NT2/D1 (cell line): ENCODE results near the gene ZNF692.

ENCODE experiments used
- DNase-seq: peaks from one replicate; pipeline ENCODE4 v3.0.0-alpha.2; 2011; ENCODE audit warnings: low read depth, low spot score
- H3K27me3 ChIP-seq: 2 replicates; pipeline ENCODE4 v1.6.0; 2011; ENCODE audit warnings: mild to moderate bottlenecking; ENCODE audit not compliant: insufficient read length, insufficient read depth
- H3K36me3 ChIP-seq: 2 replicates; pipeline ENCODE4 v1.6.1; 2011; ENCODE audit warnings: mild to moderate bottlenecking, low read length, mixed read lengths; ENCODE audit not compliant: insufficient read depth, insufficient read length
- H3K4me1 ChIP-seq: 2 replicates; pipeline ENCODE4 v1.5.1; 2011; ENCODE audit not compliant: insufficient read depth, insufficient read length
- H3K4me3 ChIP-seq: 2 replicates; pipeline ENCODE4 v1.5.1; 2011; ENCODE audit warnings: low read depth; ENCODE audit not compliant: insufficient read length
- H3K9ac ChIP-seq: 2 replicates; pipeline ENCODE4 v1.6.0; 2011; ENCODE audit warnings: low read depth; ENCODE audit not compliant: insufficient read length
- H3K9me3 ChIP-seq: 2 replicates; pipeline ENCODE4 v1.5.1; 2011; ENCODE audit warnings: mild to moderate bottlenecking, low read length; ENCODE audit not compliant: insufficient read depth
- SUZ12 ChIP-seq: IDR thresholded peaks from 2 replicates; pipeline ENCODE4 v1.6.1; 2011; ENCODE audit not compliant: insufficient read length, insufficient read depth; ENCODE audit errors: extremely low read depth
- YY1 ChIP-seq: IDR thresholded peaks from 2 replicates; pipeline ENCODE4 v1.6.1; 2011; ENCODE audit not compliant: insufficient read length, insufficient read depth
- ZNF274 ChIP-seq: IDR thresholded peaks from 2 replicates; pipeline ENCODE4 v1.6.1; 2011; ENCODE audit warnings: mild to moderate bottlenecking, low read depth, low read length

Gene ZNF692

DNA sequence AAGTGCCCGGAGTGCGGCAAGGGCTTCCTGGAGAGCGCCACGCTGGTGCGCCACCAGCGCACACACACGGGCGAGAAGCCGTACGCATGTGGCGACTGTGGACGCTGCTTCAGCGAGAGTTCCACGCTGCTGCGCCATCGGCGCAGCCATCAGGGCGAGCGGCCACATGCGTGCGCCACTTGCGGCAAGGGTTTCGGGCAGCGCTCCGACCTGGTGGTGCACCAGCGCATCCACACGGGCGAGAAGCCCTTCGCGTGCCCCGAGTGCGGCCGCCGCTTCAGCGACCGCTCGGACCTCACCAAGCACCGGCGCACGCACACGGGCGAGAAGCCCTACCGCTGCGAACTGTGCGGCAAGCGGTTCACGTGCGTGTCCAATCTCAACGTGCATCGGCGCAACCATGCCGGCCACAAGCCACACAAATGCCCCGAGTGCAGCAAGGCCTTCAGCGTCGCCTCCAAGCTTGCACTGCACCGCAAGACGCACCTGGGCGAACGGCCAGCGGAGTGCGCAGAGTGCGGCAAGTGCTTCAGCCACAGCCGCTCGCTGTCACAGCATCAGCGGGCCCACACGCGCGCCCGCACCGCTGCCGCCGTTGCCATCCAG, 10.8 kb downstream of the ZNF692 start:
- Histone ChIP-seq H3K4me3 (no peak overlapping the region), H3K9ac (no peak overlapping the region), H3K36me3 (peaks cover 89% of the 10 kb centered on the region), H3K9me3 (no peaks in the 10 kb centered on the region), H3K27me3 (no peaks in the 10 kb centered on the region), H3K4me1 (no peaks in the 10 kb centered on the region)
- DNase-seq: no peak
- no peak for TF ChIP-seq SUZ12
- no peak for TF ChIP-seq ZNF274
- no peak for TF ChIP-seq YY1

DNA sequence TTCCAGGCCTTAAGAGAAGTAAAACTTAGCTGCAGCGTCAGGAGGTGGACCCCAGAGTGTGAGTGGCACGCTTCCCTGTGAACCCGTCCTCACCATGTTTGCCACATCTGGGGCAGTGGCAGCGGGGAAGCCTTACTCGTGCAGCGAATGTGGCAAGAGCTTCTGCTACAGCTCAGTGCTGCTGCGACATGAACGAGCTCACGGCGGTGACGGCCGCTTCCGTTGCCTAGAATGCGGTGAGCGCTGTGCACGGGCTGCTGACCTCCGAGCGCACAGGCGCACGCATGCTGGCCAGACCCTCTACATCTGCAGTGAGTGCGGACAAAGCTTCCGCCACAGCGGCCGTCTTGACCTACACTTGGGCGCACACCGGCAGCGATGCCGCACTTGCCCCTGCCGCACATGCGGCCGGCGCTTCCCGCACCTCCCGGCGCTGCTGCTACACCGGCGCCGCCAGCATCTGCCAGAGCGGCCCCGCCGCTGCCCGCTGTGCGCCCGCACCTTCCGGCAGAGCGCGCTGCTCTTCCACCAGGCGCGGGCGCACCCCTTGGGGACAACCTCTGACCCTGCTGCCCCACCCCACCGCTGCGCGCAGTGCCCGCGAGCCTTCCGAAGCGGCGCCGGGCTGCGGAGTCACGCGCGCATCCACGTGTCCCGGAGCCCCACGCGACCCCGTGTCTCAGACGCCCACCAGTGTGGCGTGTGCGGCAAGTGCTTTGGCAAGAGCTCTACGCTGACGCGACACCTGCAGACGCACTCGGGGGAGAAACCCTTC, 11.5 kb downstream of the ZNF692 start:
- no peak for TF ChIP-seq YY1
- no peak for TF ChIP-seq ZNF274
- no peak for TF ChIP-seq SUZ12
- H3K9ac ChIP-seq: no peak overlapping the region
- no peaks in the 10 kb centered on the region for H3K27me3 ChIP-seq
- H3K4me1 ChIP-seq: peaks cover under 1% of the 10 kb centered on the region
- H3K4me3 ChIP-seq: no peak overlapping the region
- H3K36me3 ChIP-seq: peaks cover 87% of the 10 kb centered on the region
- no peaks in the 10 kb centered on the region for H3K9me3 ChIP-seq
- DNase-seq: no peak

DNA sequence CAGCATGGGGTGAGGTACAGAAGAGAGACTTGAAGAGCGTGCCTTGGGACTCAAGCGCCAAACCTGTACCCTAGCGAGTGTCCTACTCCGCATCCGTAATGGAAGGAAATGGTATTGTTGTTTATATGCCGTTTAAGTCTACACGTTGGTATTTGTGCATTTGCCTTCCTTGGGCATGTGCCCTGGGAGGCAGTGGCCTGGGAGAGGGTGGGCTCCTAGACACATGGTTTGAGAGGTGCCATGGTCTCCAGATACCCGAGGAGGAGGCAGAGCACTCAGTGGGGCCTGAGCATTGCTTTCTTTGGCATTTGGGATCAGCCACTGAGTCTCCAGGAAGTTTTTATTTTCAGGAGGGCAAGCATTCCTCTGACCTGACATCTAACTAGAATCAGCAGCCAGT, 14.4 kb downstream of the ZNF692 start:
- H3K36me3 ChIP-seq: peaks cover 60% of the 10 kb centered on the region
- H3K9ac ChIP-seq: no peak overlapping the region
- no peaks in the 10 kb centered on the region for H3K27me3 ChIP-seq
- DNase-seq: no peak
- peaks cover 6% of the 10 kb centered on the region for H3K4me1 ChIP-seq
- no peak overlapping the region for H3K4me3 ChIP-seq
- TF ChIP-seq YY1 (no peak), ZNF274 (no peak), SUZ12 (no peak)
- H3K9me3 ChIP-seq: no peaks in the 10 kb centered on the region

DNA sequence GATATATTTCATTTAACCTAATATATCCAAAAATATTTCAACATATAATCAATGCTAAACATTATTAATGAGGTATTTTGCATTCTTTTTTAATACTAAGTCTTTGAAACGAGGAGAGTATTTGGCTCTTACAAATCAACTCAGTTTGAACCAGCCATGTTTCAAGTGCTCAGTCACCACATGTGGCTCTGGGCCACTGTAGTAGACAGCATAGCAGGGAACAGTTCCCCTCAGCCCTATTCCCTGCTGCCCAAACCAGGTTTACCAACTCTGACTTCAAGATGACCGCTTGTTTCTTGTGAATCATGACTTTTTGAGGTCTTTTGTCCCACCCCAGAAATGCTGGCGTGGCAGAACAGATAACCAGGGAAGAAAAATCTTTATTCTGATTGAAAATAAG, 15.2 kb downstream of the ZNF692 start:
- Histone ChIP-seq H3K9me3 (no peaks in the 10 kb centered on the region), H3K4me3 (no peak overlapping the region), H3K9ac (no peak overlapping the region), H3K27me3 (no peaks in the 10 kb centered on the region), H3K36me3 (peaks cover 52% of the 10 kb centered on the region), H3K4me1 (peaks cover 6% of the 10 kb centered on the region)
- no peak for DNase-seq
- TF ChIP-seq SUZ12 (no peak), ZNF274 (no peak), YY1 (no peak)

DNA sequence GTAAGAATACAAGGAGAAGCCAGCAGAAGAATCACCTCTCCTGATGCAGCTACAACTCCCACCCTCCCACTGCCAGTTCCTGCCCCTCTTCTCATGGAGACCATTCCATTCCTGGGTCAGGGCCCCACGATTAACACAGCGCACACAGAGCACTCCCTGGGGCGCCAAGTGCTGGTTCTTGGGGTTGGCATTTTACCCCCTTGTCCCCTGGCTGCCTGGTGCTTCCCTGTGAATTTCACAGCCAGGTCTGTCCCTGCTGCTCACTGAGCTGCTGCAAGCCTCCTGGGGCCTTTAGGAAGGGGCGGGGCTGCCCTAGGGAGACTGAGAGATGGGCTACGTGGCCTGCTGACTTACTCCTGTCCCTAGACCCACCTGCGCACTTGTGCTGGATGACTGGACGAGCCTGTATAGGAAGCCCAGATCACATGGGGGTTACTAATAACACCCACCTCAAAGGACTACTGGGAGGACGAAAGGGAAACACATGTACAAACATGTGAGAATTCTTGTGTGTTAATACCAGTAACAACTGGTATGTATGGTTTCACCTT, 16.0 kb downstream of the ZNF692 start:
- no peak for DNase-seq
- TF ChIP-seq ZNF274 (no peak), YY1 (no peak), SUZ12 (no peak)

DNA sequence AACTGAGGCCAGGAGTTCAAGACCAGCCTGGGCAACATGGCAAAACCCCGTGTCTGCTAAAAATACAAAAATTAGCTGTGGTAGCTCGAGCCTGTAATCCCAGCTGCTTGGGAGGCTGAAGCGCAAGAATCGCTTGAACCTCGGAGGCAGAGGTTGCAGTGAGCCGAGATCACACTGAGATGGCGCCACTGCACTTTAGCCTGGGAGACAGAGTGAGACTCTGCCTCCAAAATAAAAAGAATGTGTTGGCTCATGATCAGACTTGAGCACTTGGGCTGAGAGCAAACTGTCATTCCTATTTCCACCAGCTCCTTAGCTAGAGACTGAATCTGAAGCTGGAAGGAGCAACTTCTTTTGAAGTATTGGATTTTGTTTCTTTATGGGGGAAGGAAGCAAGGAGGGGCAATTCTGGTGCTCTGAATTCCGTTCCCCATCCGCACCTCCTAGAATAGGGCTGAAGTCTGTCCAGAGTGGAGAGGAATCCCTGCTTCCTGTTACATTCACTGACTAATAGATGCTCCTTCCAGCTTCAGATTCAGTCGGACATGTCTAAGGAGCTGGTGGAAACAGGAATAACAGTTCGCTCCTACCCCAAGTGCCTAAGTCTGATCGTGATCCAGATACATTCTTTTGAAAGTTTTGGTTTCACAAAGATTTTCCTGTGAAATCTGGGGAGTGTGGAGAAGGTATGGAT, 17.0 kb downstream of the ZNF692 start:
- H3K27me3 ChIP-seq: peaks cover 7% of the 10 kb centered on the region

More for the DNA sequence above, 16.0 kb downstream of the ZNF692 start:
- Histone ChIP-seq H3K4me1 (peaks cover 6% of the 10 kb centered on the region), H3K27me3 (no peaks in the 10 kb centered on the region), H3K4me3 (no peak overlapping the region), H3K9ac (no peak overlapping the region), H3K36me3 (peaks cover 43% of the 10 kb centered on the region), H3K9me3 (no peaks in the 10 kb centered on the region)

More for the DNA sequence above, 17.0 kb downstream of the ZNF692 start:
- peaks cover 33% of the 10 kb centered on the region for H3K36me3 ChIP-seq
- DNase-seq: no peak
- no peaks in the 10 kb centered on the region for H3K9me3 ChIP-seq
- peaks cover 6% of the 10 kb centered on the region for H3K4me1 ChIP-seq
- H3K9ac ChIP-seq: no peak overlapping the region
- TF ChIP-seq YY1: no peak
- TF ChIP-seq SUZ12: no peak
- TF ChIP-seq ZNF274: no peak
- H3K4me3 ChIP-seq: no peak overlapping the region
